Panc1 (cell line): ENCODE data around the gene STKLD1. TPM values are rescaled to one million over a fixed set of nuclear protein-coding genes. Genes with fewer than 3 reads are reported as not detected.
"Not testable (repeated sequence)": the region's sequence is repeated elsewhere in the genome, so short reads cannot be mapped to it uniquely, and the experiment has no call there.

ENCODE experiments used
- ATAC-seq: fragments of 200-7000 bp; cut with Tn5 transposase; 2 replicates; pipeline ENCODE4 v1.9.1; 2020; ENCODE audit warnings: mild to moderate bottlenecking, moderate library complexity
- BruUV-seq: library from RNA; stranded (reverse); fragments of 400-500 nt; replicated peaks from 2 replicates; lab custom pipeline; 2021; lab: Mats Ljungman, UMichigan
- CTCF ChIA-PET: fragments of 300-600 bp; sonication (Branson Sonifier 250); formaldehyde crosslinking; loops from one replicate; lab custom pipeline; 2022; ENCODE audit warnings: antibody characterized with exemption; lab: Charles Lee
- POLR2A ChIA-PET: fragments of 300-600 bp; sonication (Branson Sonifier 250); formaldehyde crosslinking; loops from one replicate; lab custom pipeline; 2022; ENCODE audit warnings: antibody characterized with exemption; lab: Charles Lee
- DNase-seq: peaks from one replicate; pipeline ENCODE4 v3.0.0-alpha.2; 2010; ENCODE audit warnings: low read depth, low spot score
- H3K27ac ChIP-seq: 2 replicates; pipeline ENCODE4 v1.5.1; 2011; ENCODE audit warnings: mild to moderate bottlenecking, low read length, inconsistent platforms
- H3K27me3 ChIP-seq: fragments of 200-500 bp; sonication (Bioruptor generic); 2 replicates; pipeline ENCODE4 v1.6.0; 2014; ENCODE audit warnings: low read length, inconsistent platforms; ENCODE audit not compliant: control insufficient read depth, insufficient read depth
- H3K36me3 ChIP-seq: fragments of 200-500 bp; sonication (Bioruptor generic); 2 replicates; pipeline ENCODE4 v1.5.1; 2014; ENCODE audit warnings: inconsistent platforms, mild to moderate bottlenecking, low read length, moderate library complexity; ENCODE audit not compliant: control insufficient read depth, insufficient read depth
- H3K4me1 ChIP-seq: 2 replicates; pipeline ENCODE4 v1.5.1; 2011; ENCODE audit warnings: inconsistent platforms, mild to moderate bottlenecking, low read length, moderate library complexity; ENCODE audit not compliant: control insufficient read depth, insufficient read depth
- H3K4me3 ChIP-seq, 2 experiments: 2 replicates each; pipeline ENCODE4 v1.5.1; 2011 to 2012; ENCODE audit warnings: low read depth in 2 of 2, low read length in 2 of 2, mild to moderate bottlenecking in 2 of 2, inconsistent platforms in 1 of 2, moderate library complexity in 1 of 2
- H3K9me3 ChIP-seq: fragments of 200-500 bp; sonication (Bioruptor generic); 2 replicates; pipeline ENCODE4 v1.5.1; 2014; ENCODE audit warnings: low read depth, mild to moderate bottlenecking, inconsistent platforms, low read length, moderate library complexity; ENCODE audit not compliant: control insufficient read depth, insufficient read depth
- CTCF ChIP-seq: fragments of 450-650 bp; IDR thresholded peaks from 2 replicates; pipeline ENCODE4 v1.5.1; 2017; ENCODE audit warnings: mild to moderate bottlenecking
- POLR2AphosphoS5 ChIP-seq: IDR thresholded peaks from 2 replicates; pipeline ENCODE4 v1.6.1; 2012; ENCODE audit warnings: mild to moderate bottlenecking, low read depth, low read length, moderate library complexity
- REST ChIP-seq, 2 experiments: IDR thresholded peaks; 2 replicates each; pipeline ENCODE4 v1.6.1; 2011 to 2012; ENCODE audit warnings: low read depth in 2 of 2, control low read depth in 1 of 2, low read length in 1 of 2, mild to moderate bottlenecking in 1 of 2, moderate library complexity in 1 of 2; ENCODE audit not compliant: insufficient read depth in 1 of 2
- SIN3A ChIP-seq: IDR thresholded peaks from 2 replicates; pipeline ENCODE4 v1.6.1; 2012; ENCODE audit warnings: low read depth, mild to moderate bottlenecking, low read length, moderate library complexity, borderline replicate concordance; ENCODE audit not compliant: insufficient read depth
- TCF7L2 ChIP-seq: IDR thresholded peaks from 2 replicates; pipeline ENCODE4 v1.6.1; 2011; ENCODE audit warnings: mild to moderate bottlenecking, low read depth, low read length, inconsistent platforms
- in situ Hi-C: cut with HindIII; loops from 2 replicates; pipeline ENCODE4 v1.10.0; 2016; ENCODE audit warnings: low sequenced_read_pairs, low pct_unique_long_range_greater_than_20kb
- intact Hi-C: fragments of 100-400 bp; cut with micrococcal nuclease; formaldehyde crosslinking; loops from one replicate; pipeline ENCODE4 v1.10.0; 2022; ENCODE audit not compliant: unreplicated experiment
- total RNA-seq: library from RNA; stranded (reverse); gene quantifications from one replicate; pipeline ENCODE4 v1.2.1, GENCODE V29; 2021; ENCODE audit not compliant: unreplicated experiment

The STKLD1 gene
- total RNA-seq, 1 experiment from 2014 or later = 0.74 TPM

GRCh38 chr9:133333566-133333965 is 42.6 kb upstream of the STKLD1 start:
- ChIA-PET POLR2A (interaction anchor here (0.6 kb wide), 1 partner anchor 91 kb away, joined by 5 read pairs; no protein-coding TSS in a partner anchor), CTCF (no interaction called here)
- in situ Hi-C loops = no loop called here
- Histone ChIP-seq H3K27me3 (no peaks in the 10 kb centered on the region), H3K27ac (no peak overlapping the region), H3K36me3 (peaks cover 8% of the 10 kb centered on the region), H3K4me1 (peaks cover 6% of the 10 kb centered on the region), H3K4me3 (no peak overlapping the region), H3K9me3 (no peaks in the 10 kb centered on the region)
- DNase-seq (no peak), ATAC-seq (no peak)
- TF ChIP-seq CTCF (no peak), SIN3A (no peak), TCF7L2 (no peak), REST (IDR thresholded peaks at IDR 0.05; ENCODE audit: insufficient read depth in 1 of 2, low read depth in 2 of 2, low read length in 1 of 2) (no peak), POLR2AphosphoS5 (no peak)
- BruUV-seq = no TSS peak
- intact Hi-C loops = no loop called here

- H3K27ac ChIP-seq = no peak overlapping the region; the same call in 1 of the 2 replicates
- POLR2A ChIA-PET = no interaction called here
- H3K27me3 ChIP-seq = no peaks in the 10 kb centered on the region
- no peak overlapping the region for H3K4me3 ChIP-seq
- peaks cover 6% of the 10 kb centered on the region for H3K4me1 ChIP-seq
- CTCF ChIA-PET = no interaction called here
- H3K9me3 ChIP-seq = no peaks in the 10 kb centered on the region
- in situ Hi-C loops = no loop called here
- ATAC-seq (no peak), DNase-seq (no peak)
- intact Hi-C loops = no loop called here
- H3K36me3 ChIP-seq = peaks cover 8% of the 10 kb centered on the region
- no TSS peak for BruUV-seq
- no peak for TF ChIP-seq SIN3A
- no peak for TF ChIP-seq CTCF
- no peak for TF ChIP-seq TCF7L2
- no peak for TF ChIP-seq REST (IDR thresholded peaks at IDR 0.05; ENCODE audit: insufficient read depth in 1 of 2, low read depth in 2 of 2, low read length in 1 of 2)
- no peak for TF ChIP-seq POLR2AphosphoS5
These were observed 42.0 kb upstream of the STKLD1 start for GRCh38 chr9:133334161-133334560.

GRCh38 chr9:133334888-133335287 is 41.3 kb upstream of the STKLD1 start:
- H3K27ac ChIP-seq = peak overlapping the region; percentile 88
- peak overlapping the region; percentile 75 to 90 for H3K4me3 ChIP-seq
- H3K4me1 ChIP-seq, BruUV-seq, in situ Hi-C loops, H3K27me3 ChIP-seq, intact Hi-C loops, H3K36me3 ChIP-seq, CTCF ChIA-PET, H3K9me3 ChIP-seq, DNase-seq, ATAC-seq: not testable (repeated sequence)
- POLR2A ChIA-PET = interaction anchor here (0.6 kb wide), 1 partner anchor 311 kb away, joined by 4 read pairs; no protein-coding TSS in a partner anchor
